Measurements from ENCODE around the gene HNRNPUL1.

The HNRNPUL1 gene

DNA sequence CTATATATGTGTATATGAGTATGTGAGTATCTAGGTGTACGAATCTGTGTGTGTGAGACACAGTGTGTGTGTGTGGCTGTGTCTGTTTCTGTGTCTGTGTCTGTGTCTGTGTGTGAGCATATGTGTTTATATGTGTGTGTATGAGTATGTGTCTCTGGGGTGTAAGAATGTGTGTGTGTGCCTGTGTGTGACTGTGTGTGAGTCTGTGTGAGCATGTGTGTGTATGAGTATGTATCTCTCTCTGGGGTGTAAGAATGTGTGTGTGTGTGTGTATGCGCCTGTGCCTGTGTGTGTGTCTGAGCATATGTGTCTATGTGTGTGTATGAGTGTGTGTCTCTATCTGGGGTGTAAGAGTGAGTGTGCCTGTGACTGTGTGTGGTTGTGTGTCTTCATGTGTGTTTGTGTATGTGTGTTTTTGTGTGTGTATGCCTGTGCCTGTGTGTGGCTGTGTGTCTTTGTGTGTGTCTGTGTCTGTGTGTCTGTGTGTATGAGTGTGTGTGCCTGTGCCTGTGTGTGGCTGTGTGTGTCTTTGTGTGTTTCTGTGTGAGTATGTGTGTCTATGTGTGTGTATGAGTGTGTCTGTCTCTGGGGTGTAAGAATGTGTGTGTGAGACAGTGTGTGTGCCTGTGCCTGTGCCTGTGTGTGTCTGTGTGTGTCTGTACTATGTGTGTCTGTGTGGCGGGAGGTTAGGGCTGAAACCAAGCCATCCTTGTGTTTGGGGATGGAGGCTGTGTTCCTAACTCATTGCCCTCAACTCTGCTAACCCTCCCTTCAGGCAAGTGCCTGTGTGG is 33.9 kb upstream of the HNRNPUL1 start:
- no peak overlapping the region for H3K4me3 Mint-ChIP-seq
- peaks cover 3% of the 10 kb centered on the region for H3K27me3 Mint-ChIP-seq (ENCODE audit: low read depth, poor library complexity)
- no peak overlapping the region for H3K27ac Mint-ChIP-seq
- TF ChIP-seq, protein P1, sequence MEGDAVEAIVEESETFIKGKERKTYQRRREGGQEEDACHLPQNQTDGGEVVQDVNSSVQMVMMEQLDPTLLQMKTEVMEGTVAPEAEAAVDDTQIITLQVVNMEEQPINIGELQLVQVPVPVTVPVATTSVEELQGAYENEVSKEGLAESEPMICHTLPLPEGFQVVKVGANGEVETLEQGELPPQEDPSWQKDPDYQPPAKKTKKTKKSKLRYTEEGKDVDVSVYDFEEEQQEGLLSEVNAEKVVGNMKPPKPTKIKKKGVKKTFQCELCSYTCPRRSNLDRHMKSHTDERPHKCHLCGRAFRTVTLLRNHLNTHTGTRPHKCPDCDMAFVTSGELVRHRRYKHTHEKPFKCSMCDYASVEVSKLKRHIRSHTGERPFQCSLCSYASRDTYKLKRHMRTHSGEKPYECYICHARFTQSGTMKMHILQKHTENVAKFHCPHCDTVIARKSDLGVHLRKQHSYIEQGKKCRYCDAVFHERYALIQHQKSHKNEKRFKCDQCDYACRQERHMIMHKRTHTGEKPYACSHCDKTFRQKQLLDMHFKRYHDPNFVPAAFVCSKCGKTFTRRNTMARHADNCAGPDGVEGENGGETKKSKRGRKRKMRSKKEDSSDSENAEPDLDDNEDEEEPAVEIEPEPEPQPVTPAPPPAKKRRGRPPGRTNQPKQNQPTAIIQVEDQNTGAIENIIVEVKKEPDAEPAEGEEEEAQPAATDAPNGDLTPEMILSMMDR (IDR thresholded peaks at IDR 0.05) = no peak
- H3K9me3 Mint-ChIP-seq = no peaks in the 10 kb centered on the region
- no peaks in the 10 kb centered on the region for H3K36me3 Mint-ChIP-seq (ENCODE audit: low read depth)
- DNase-seq = no peak
- peaks cover 17% of the 10 kb centered on the region for H3K4me1 Mint-ChIP-seq

DNA sequence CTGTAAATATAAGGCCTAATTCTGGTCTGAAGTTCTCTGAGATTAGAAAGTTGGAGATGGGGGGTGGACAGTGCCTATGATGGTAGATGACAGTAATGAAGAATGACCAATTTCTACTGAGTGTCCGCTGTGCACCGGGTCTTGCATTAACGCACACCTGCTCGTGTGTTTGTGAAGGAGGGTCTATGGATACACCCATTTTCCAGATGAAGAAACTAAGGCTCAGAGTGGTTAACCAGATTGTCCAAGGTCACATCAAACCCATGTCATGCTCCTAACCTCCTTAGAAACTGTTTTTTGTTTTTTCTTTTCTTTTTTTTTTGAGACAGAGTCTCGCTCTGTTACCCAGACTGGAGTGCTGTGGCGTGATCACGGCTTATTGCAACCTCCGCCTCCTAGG is 31.5 kb upstream of the HNRNPUL1 start:
- Mint-ChIP-seq H3K4me3 (no peak overlapping the region), H3K27me3 (ENCODE audit: low read depth, poor library complexity) (no peaks in the 10 kb centered on the region), H3K4me1 (no peaks in the 10 kb centered on the region), H3K9me3 (no peaks in the 10 kb centered on the region), H3K27ac (no peak overlapping the region), H3K36me3 (ENCODE audit: low read depth) (no peaks in the 10 kb centered on the region)
- TF ChIP-seq, protein P1 (IDR thresholded peaks at IDR 0.05) = no peak
- DNase-seq = no peak

DNA sequence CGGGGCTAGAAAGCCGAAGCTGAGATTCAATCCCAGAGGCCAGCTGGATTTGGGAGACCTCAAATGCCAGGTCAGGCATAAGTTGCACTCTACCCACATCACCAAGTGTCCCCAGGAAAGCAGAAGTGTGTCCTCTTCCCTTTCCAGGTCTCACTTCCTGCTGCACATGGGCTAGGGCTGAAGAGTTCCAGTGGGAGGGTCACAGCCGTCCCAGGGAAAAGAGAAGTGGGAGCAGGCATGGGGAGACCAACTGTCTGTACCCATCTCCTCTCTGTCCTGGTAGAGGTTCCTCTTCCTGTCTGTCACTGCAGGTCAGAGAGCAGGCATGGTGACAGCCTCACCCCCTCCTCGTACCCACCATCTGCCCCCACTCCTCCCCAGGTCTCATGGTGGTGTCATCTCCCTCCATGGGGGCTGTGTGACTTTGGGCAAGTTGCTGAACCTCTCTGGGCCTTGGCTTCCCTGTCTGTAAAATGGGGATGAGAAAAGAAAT is 30.4 kb upstream of the HNRNPUL1 start:
- no peak for DNase-seq
- TF ChIP-seq, protein P1 (IDR thresholded peaks at IDR 0.05) = no peak
- Mint-ChIP-seq H3K4me3 (no peak overlapping the region), H3K36me3 (ENCODE audit: low read depth) (no peaks in the 10 kb centered on the region), H3K4me1 (no peaks in the 10 kb centered on the region), H3K9me3 (no peaks in the 10 kb centered on the region), H3K27ac (peak overlapping the region; percentile 10), H3K27me3 (ENCODE audit: low read depth, poor library complexity) (no peaks in the 10 kb centered on the region)

DNA sequence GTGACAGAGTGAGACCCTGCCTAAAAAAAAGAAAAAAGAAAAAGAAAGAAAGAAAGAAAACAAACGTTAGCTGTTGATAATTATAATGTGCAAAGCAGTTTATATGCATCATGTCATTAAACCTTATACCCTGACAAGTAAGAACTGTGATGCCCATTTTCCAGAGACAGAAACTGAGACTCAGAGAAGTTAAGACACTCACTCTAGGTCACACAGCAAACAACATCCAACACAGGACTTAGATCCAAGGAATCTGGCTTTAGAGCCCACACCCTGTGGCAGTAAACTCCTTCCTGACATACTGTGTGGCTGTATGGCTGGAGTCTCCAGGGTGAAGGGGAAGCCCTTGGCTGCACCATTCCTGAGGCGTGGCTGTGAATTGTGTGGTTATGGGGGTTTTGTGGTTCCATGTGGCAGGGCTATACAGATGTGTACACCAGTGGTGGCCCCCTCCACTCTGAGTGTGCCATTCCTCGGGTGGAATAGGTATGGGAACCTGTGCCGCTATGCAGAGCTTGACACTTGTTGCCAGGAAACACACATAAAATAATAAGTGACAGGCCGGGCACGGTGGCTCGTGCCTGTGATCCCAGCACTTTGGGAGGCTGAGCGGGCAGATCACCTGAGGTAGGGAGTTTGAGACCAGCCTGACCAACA is 29.5 kb upstream of the HNRNPUL1 start:
- Mint-ChIP-seq H3K27me3 (ENCODE audit: low read depth, poor library complexity) (no peaks in the 10 kb centered on the region), H3K4me3 (no peak overlapping the region), H3K36me3 (ENCODE audit: low read depth) (peaks cover 3% of the 10 kb centered on the region), H3K9me3 (no peaks in the 10 kb centered on the region), H3K4me1 (no peaks in the 10 kb centered on the region), H3K27ac (no peak overlapping the region)
- TF ChIP-seq, protein P1 (IDR thresholded peaks at IDR 0.05) = no peak
- no peak for DNase-seq

DNA sequence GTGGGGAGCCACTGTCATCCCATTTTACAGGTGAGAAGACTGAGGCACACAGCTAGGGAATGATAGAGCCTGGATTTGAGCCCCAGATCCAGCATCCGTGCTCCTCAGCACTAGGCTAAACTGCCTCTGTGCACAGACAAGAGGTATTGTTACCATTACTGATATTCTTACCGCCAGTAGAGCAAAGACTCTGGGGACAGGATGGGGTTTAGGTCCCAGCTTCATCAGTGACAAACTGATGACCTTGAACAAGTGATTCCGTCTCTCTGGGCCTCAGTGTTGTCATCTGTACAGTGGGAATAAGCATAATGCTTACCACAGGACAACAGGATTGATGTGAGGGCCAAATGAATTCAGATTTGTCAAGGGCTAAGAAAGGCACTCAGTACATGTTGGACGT is 28.7 kb upstream of the HNRNPUL1 start:
- H3K27me3 Mint-ChIP-seq (ENCODE audit: low read depth, poor library complexity) = no peaks in the 10 kb centered on the region
- TF ChIP-seq, protein P1 (IDR thresholded peaks at IDR 0.05) = no peak
- no peaks in the 10 kb centered on the region for H3K9me3 Mint-ChIP-seq

More for the DNA sequence above, 28.7 kb upstream of the HNRNPUL1 start:
- Mint-ChIP-seq H3K36me3 (ENCODE audit: low read depth) (peaks cover 4% of the 10 kb centered on the region), H3K27ac (no peak overlapping the region), H3K4me3 (no peak overlapping the region), H3K4me1 (no peaks in the 10 kb centered on the region)
- DNase-seq = no peak

Data from nephron progenitor cell (in vitro differentiated cells).